Activated CD4-positive, alpha-beta T cell treated with anti-CD3 and anti-CD28 coated beads, Interleukin-2, amount 50 U/mL, for 16 hours (primary cell): ENCODE results near the gene NRDE2.
"Not testable (repeated sequence)": the region's sequence is repeated elsewhere in the genome, so short reads cannot be mapped to it uniquely, and the experiment has no call there.

Experiments
- DNase-seq: peaks from one replicate; pipeline ENCODE4 v3.0.0-alpha.2; 2020

The NRDE2 gene

GRCh38 chr14:90263748-90264449 lies 67.8 kb downstream of the NRDE2 start:
- peak; percentile 48 for DNase-seq

GRCh38 chr14:90256354-90257131 lies 75.2 kb downstream of the NRDE2 start, which contains the start of gene PSMC1:
PSMC1 (plus strand) TSS chr14:90256553; CDS start chr14:90256598, 45 bp downstream.
- peak; percentile 95 for DNase-seq

- DNase-seq: no peak
These were observed 75.9 kb downstream of the NRDE2 start for GRCh38 chr14:90255871-90256270.

GRCh38 chr14:90253826-90254225 lies 77.9 kb downstream of the NRDE2 start:
- DNase-seq: no peak

- no peak for DNase-seq
These were observed 83.1 kb downstream of the NRDE2 start for GRCh38 chr14:90248594-90248993.

- not testable (repeated sequence) for DNase-seq
These were observed 84.3 kb downstream of the NRDE2 start for GRCh38 chr14:90247441-90247840.

GRCh38 chr14:90246936-90247335 lies 84.8 kb downstream of the NRDE2 start:
- no peak for DNase-seq

- no peak for DNase-seq
These were observed 89.3 kb downstream of the NRDE2 start for GRCh38 chr14:90242444-90242843.

- DNase-seq: no peak
These were observed 92.6 kb downstream of the NRDE2 start for GRCh38 chr14:90239139-90239538.

- DNase-seq: peak; percentile 62
These were observed 96.4 kb downstream of the NRDE2 start for GRCh38 chr14:90235179-90235976.

- not testable (repeated sequence) for DNase-seq
These were observed 101.8 kb downstream of the NRDE2 start for GRCh38 chr14:90229942-90230341.

- DNase-seq: no peak
These were observed 103.3 kb downstream of the NRDE2 start for GRCh38 chr14:90228478-90228877.
